Measurements from ENCODE around the gene POFUT2.

The POFUT2 gene

GRCh38 chr21:45223236-45224185 lies 64.2 kb downstream of the POFUT2 start:
- no peak for DNase-seq (ENCODE audit: low spot score)

GRCh38 chr21:45222001-45222400 lies 65.7 kb downstream of the POFUT2 start:
- DNase-seq (ENCODE audit: low spot score): no peak

GRCh38 chr21:45220714-45221490 lies 66.8 kb downstream of the POFUT2 start:
- no peak for DNase-seq (ENCODE audit: low spot score)

DNA sequence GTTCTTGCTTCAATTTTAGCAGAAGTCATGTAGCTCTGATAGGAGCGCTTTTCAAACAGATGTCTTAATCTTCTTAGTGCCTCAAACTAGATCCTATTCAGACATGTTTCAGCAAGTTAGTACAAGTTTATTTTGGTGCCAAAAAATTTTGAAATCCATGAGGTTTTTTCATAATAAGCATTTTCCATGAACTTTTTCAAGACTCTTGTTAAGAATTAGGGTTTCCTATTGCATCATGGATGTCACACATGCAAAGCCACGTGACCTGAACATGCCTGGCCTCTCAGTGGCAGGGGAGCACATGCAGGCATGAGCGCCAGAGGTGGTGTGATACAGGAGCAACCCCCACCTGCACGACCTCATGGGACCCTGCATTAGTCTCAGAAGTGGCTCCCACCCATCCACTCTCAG lies 67.6 kb downstream of the POFUT2 start:
- DNase-seq (ENCODE audit: low spot score): no peak

DNA sequence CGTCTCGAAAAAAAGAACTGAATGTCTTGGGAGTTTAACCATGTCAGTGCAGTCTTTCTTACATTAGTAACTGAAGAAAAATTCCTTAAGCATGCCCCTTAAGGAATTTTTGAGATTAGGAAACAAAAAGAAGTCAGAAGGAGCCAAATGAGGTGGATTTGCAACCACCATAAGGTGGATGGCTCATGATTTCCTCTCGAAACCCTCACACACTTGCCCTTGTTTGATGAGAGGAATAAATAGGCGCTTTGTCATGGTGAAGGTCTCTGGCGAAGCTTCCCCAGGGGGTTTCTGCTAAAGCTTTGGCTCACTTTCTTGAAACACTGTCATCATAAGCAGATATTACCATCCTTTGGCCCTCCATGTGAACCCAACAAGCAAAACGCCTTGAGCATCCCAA lies 68.2 kb downstream of the POFUT2 start:
- DNase-seq (ENCODE audit: low spot score): no peak

DNA sequence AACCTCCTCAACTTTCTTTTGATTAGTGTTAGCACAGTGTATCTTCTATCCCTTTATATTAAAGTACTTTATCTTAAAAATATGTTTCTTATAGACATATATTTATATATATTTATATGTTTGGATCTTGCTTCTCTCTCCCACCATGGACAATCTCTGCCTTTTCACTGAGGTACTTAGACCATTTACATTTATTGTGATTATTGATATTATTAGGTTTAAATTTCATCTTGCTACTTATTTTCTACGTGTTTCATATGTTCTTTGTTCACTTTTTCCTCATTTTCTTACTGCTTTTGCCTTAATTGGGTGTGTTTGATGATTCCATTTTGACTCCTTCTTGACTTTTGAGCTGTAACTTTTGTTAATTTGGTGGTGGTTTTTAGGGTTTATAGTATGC lies 70.7 kb downstream of the POFUT2 start:
- no peak for DNase-seq (ENCODE audit: low spot score)

- no peak for DNase-seq (ENCODE audit: low spot score)
Measured at GRCh38 chr21:45215213-45215612, 72.5 kb downstream of the POFUT2 start.

All from HuH-7.5 (cell line).